Trophoblast cell (in vitro differentiated cells and primary cell): ENCODE results near the gene BORA.

ENCODE experiments used
- DNase-seq, 2 donors: peaks; one replicate each; pipeline ENCODE4 v3.0.0-alpha.2; 2016
- H2AFZ ChIP-seq: 2 replicates; pipeline ENCODE4 v1.6.1; 2013; ENCODE audit warnings: low read length, moderate library complexity, mild to moderate bottlenecking; ENCODE audit not compliant: insufficient read depth, poor library complexity
- H2AK5ac ChIP-seq: 2 replicates; pipeline ENCODE4 v1.6.1; 2013; ENCODE audit warnings: mild to moderate bottlenecking, low read length
- H2BK120ac ChIP-seq: 2 replicates; pipeline ENCODE4 v1.6.1; 2013; ENCODE audit warnings: low read length, mild to moderate bottlenecking, moderate library complexity; ENCODE audit not compliant: insufficient read depth, poor library complexity
- H2BK12ac ChIP-seq: 2 replicates; pipeline ENCODE4 v1.6.1; 2013; ENCODE audit warnings: mild to moderate bottlenecking, low read length, moderate library complexity
- H2BK5ac ChIP-seq: 2 replicates; pipeline ENCODE4 v1.6.1; 2013; ENCODE audit warnings: low read length, low read depth, moderate library complexity, mild to moderate bottlenecking; ENCODE audit not compliant: poor library complexity
- H3K14ac ChIP-seq: 2 replicates; pipeline ENCODE4 v1.6.1; 2013; ENCODE audit warnings: mild to moderate bottlenecking, low read length
- H3K18ac ChIP-seq: 2 replicates; pipeline ENCODE4 v1.6.1; 2013; ENCODE audit warnings: mild to moderate bottlenecking, low read length
- H3K23ac ChIP-seq: 2 replicates; pipeline ENCODE4 v1.6.1; 2013; ENCODE audit warnings: low read length
- H3K27ac ChIP-seq: 2 replicates; pipeline ENCODE4 v1.5.1; 2013; ENCODE audit warnings: low read depth, mild to moderate bottlenecking, inconsistent platforms, low read length, moderate library complexity
- H3K27me3 ChIP-seq: 2 replicates; pipeline ENCODE4 v1.6.1; 2013; ENCODE audit warnings: inconsistent platforms, mild to moderate bottlenecking, low read length, moderate library complexity; ENCODE audit not compliant: insufficient read depth
- H3K36me3 ChIP-seq, 2 experiments: 1 replicate in 1 of 2; 2 replicates in 1 of 2; pipeline ENCODE4 v1.6.1; 2013; ENCODE audit warnings: low read length in 2 of 2, mild to moderate bottlenecking in 2 of 2, moderate library complexity in 1 of 2; ENCODE audit not compliant: insufficient read depth in 2 of 2, control insufficient read depth in 1 of 2
- H3K4ac ChIP-seq: 2 replicates; pipeline ENCODE4 v1.6.1; 2013; ENCODE audit warnings: low read depth, mild to moderate bottlenecking, low read length, moderate library complexity
- H3K4me1 ChIP-seq, 2 experiments: 1 replicate in 1 of 2; 2 replicates in 1 of 2; pipeline ENCODE4 v1.6.1; 2013; ENCODE audit warnings: low read length in 2 of 2, mild to moderate bottlenecking in 2 of 2, moderate library complexity in 1 of 2; ENCODE audit not compliant: insufficient read depth in 2 of 2, control insufficient read depth in 1 of 2
- H3K4me2 ChIP-seq: 2 replicates; pipeline ENCODE4 v1.6.1; 2013; ENCODE audit warnings: inconsistent platforms, mild to moderate bottlenecking, low read length, moderate library complexity
- H3K4me3 ChIP-seq: 2 replicates; pipeline ENCODE4 v1.5.1; 2013; ENCODE audit warnings: mild to moderate bottlenecking, low read depth, low read length, inconsistent platforms
- H3K79me1 ChIP-seq: one replicate; pipeline ENCODE4 v1.6.1; 2013; ENCODE audit warnings: low read length
- H3K79me2 ChIP-seq: 2 replicates; pipeline ENCODE4 v1.6.1; 2013; ENCODE audit warnings: low read length, mild to moderate bottlenecking; ENCODE audit not compliant: control insufficient read depth, insufficient read depth, poor library complexity
- H3K9ac ChIP-seq: 2 replicates; pipeline ENCODE4 v1.6.1; 2013; ENCODE audit warnings: mild to moderate bottlenecking, low read length
- H3K9me3 ChIP-seq: 2 replicates; pipeline ENCODE4 v1.6.1; 2013; ENCODE audit warnings: low read depth, mild to moderate bottlenecking, control low read depth, inconsistent platforms, low read length; ENCODE audit not compliant: insufficient read depth
- H4K12ac ChIP-seq: 2 replicates; pipeline ENCODE4 v1.6.1; 2013; ENCODE audit warnings: low read depth, mild to moderate bottlenecking, low read length, moderate library complexity
- H4K8ac ChIP-seq: 2 replicates; pipeline ENCODE4 v1.6.1; 2013; ENCODE audit warnings: low read depth, mild to moderate bottlenecking, low read length, moderate library complexity
- H4K91ac ChIP-seq: one replicate; pipeline ENCODE4 v1.6.1; 2013; ENCODE audit warnings: low read depth, mild to moderate bottlenecking, low read length, moderate library complexity
- WGBS: extraction: QIAGEN DNeasy Blood & Tissue Kit; methylation state at CpG from one replicate; pipeline ENCODE4 v1.1.7; 2013; ENCODE audit warnings: missing lambda C conversion rate; ENCODE audit not compliant: insufficient read length, insufficient coverage; ENCODE audit errors: extremely low coverage; 5-methylcytosine and 5-hydroxymethylcytosine counted together

Gene BORA

DNA sequence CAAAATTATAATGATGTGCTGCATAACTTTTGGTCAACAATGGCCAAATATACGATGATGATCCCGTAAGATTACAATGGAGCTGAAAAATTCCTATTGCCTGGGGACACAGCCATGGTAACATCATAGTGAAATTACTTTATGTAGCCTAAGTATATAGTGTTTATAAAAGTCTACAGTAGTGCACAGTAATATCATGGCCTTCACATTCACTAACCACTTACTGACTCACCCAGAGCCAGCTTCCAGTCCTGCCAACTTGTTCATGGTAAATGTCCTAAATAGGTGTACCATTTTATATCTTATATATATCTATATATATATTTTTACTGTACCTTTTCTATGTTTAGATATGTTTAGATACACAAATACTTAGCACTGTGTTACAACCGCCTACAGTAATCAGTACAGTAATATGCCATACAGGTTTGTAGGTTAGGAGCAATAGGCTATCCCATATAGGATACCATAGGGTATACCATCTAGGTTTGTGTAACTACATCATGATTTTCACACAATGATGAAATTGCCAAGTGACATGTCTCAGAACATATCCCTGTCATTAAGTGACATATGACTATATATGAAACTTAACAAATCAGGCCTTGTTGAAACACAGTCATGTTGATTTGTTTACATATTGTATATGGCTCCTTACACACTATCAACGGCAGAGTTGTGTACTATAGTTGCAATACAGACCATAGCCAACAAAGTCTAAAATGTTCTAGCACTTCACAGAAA is 30.2 kb downstream of the BORA start:
- Histone ChIP-seq H3K27ac (no peak overlapping the region), H3K14ac (no peak overlapping the region), H3K27me3 (no peaks in the 10 kb centered on the region), H3K9ac (no peak overlapping the region), H3K23ac (no peak overlapping the region), H3K36me3 (peaks cover 11 to 25% of the 10 kb centered on the region in 2 experiments), H2BK12ac (no peak overlapping the region), H2AK5ac (no peak overlapping the region), H2AFZ (no peak overlapping the region), H3K4me2 (no peak overlapping the region), H4K12ac (no peak overlapping the region), H3K9me3 (no peaks in the 10 kb centered on the region), H3K79me1 (no peaks in the 10 kb centered on the region), H3K4ac (no peak overlapping the region), H3K4me3 (no peak overlapping the region), H3K4me1 (no peaks in the 10 kb centered on the region), H4K8ac (no peak overlapping the region), H4K91ac (no peak overlapping the region), H2BK5ac (no peak overlapping the region), H2BK120ac (no peak overlapping the region), H3K79me2 (no peaks in the 10 kb centered on the region), H3K18ac (no peak overlapping the region)
- WGBS, result no CpG with 5 or more reads among the region's 4 CpGs
- DNase-seq, result no peak

DNA sequence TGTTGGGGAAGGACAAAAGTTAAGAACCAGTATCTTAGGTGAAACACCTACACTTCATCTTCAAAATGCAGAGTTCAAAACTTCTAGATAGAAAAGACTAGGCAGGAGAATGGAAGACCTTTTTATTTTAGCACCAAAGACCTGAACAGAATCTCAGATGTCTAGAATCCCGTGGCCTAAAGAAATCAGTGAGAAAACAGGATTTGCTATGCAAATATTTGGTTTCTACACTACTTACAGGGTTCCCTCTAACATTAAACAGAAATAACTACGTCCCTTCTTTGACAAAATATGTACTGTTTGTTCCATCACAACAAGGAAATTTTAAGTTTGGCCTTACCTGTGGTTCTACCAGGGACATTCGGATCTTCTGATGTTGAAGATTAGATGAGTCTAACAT is 32.5 kb downstream of the BORA start:
- Histone ChIP-seq H3K18ac (no peak overlapping the region), H3K9ac (no peak overlapping the region), H2BK12ac (no peak overlapping the region), H2BK120ac (no peak overlapping the region), H3K79me2 (no peaks in the 10 kb centered on the region), H4K8ac (no peak overlapping the region), H3K4me2 (no peak overlapping the region), H3K27me3 (no peaks in the 10 kb centered on the region), H3K4me3 (no peak overlapping the region), H2AFZ (no peak overlapping the region), H3K14ac (no peak overlapping the region), H4K91ac (no peak overlapping the region), H3K36me3 (peaks cover 10 to 21% of the 10 kb centered on the region in 2 experiments), H3K4ac (no peak overlapping the region), H3K4me1 (no peaks in the 10 kb centered on the region), H2BK5ac (no peak overlapping the region), H4K12ac (no peak overlapping the region), H3K27ac (no peak overlapping the region), H3K9me3 (no peaks in the 10 kb centered on the region), H3K79me1 (no peaks in the 10 kb centered on the region), H3K23ac (no peak overlapping the region), H2AK5ac (no peak overlapping the region)
- DNase-seq, result no peak
- no CpG with 5 or more reads among the region's 3 CpGs for WGBS

DNA sequence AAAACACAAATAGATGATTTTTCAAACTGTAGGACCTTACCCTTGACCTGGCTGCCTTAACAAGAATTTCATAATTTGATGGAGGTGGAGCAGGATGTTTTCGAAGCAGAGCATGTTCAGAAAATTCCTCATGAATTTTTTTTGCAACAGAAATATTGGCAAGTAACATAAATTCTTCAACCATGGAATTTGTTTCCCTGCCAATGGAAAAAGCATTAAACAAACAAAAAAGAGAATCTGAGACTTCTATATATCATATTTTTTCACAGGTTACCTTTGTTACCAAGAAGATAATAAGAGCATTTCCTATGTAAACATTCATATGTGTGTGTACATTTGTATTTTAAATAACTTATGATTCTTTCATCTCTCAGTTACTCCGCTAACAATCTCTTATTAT is 35.7 kb downstream of the BORA start:
- no peaks in the 10 kb centered on the region for H3K27me3 ChIP-seq
- no peak overlapping the region for H4K91ac ChIP-seq

DNA sequence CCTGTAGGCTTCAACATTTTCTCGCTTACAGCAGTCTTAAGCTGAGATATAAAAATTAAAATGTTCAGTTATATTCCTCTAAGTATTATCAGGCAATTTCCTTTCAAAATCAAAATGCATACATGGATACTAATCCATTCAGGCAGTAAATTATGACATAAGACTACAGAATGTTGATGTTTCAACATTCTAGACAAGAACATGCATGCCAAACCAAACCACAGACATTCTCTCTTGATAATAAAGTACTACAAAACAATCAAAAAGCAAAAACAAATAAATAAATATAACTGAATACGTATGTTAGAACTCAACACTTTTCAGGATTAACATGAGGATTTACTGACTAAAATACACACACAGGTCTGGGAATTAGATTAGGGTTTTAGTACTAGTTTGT is 46.3 kb downstream of the BORA start:
- Histone ChIP-seq H3K36me3 (peaks cover 10 to 14% of the 10 kb centered on the region in 2 experiments), H4K12ac (no peak overlapping the region), H2BK5ac (no peak overlapping the region), H2BK12ac (no peak overlapping the region), H3K4me1 (no peaks in the 10 kb centered on the region), H4K91ac (no peak overlapping the region), H2BK120ac (no peak overlapping the region), H4K8ac (no peak overlapping the region), H3K79me1 (no peaks in the 10 kb centered on the region), H3K14ac (no peak overlapping the region), H3K27ac (no peak overlapping the region), H3K23ac (no peak overlapping the region), H3K27me3 (no peaks in the 10 kb centered on the region), H2AK5ac (no peak overlapping the region), H3K4me3 (no peak overlapping the region), H2AFZ (no peak overlapping the region), H3K18ac (no peak overlapping the region), H3K9ac (no peak overlapping the region), H3K79me2 (peaks cover under 1% of the 10 kb centered on the region), H3K4me2 (no peak overlapping the region), H3K9me3 (no peaks in the 10 kb centered on the region), H3K4ac (no peak overlapping the region)
- DNase-seq, result no peak
- WGBS, result no CpG with 5 or more reads among the region's 2 CpGs

More for the DNA sequence above, 35.7 kb downstream of the BORA start:
- Histone ChIP-seq H3K9ac (no peak overlapping the region), H3K36me3 (peaks cover 13 to 26% of the 10 kb centered on the region in 2 experiments), H2BK120ac (no peak overlapping the region), H4K8ac (no peak overlapping the region), H3K79me1 (no peaks in the 10 kb centered on the region), H2BK5ac (no peak overlapping the region), H3K4me3 (no peak overlapping the region), H3K4me2 (no peak overlapping the region), H3K79me2 (no peaks in the 10 kb centered on the region), H3K9me3 (no peaks in the 10 kb centered on the region), H3K27ac (no peak overlapping the region), H3K14ac (no peak overlapping the region), H2AFZ (no peak overlapping the region), H2AK5ac (no peak overlapping the region), H3K23ac (no peak overlapping the region), H2BK12ac (no peak overlapping the region), H4K12ac (no peak overlapping the region), H3K18ac (no peak overlapping the region), H3K4ac (no peak overlapping the region), H3K4me1 (no peaks in the 10 kb centered on the region)
- DNase-seq, result peak in 1 of 2 donors; percentile 48
- no CpG with 5 or more reads among the region's 2 CpGs for WGBS
